Transverse colon (tissue), 4 donors: ENCODE data around the gene UBAC1. TPM values are rescaled to one million over a fixed set of nuclear protein-coding genes. Genes with fewer than 3 reads are reported as not detected.

Experiments used
- DNase-seq: peaks from one replicate; pipeline ENCODE4 v3.0.0-alpha.2; 2019
- H3K27ac ChIP-seq, 4 donors: fragments of 200-600 bp; sonication (generic); 2 replicates each; pipeline ENCODE4 v1.5.1; 2016 to 2018; ENCODE audit warnings: inconsistent platforms in 4 of 4
- H3K27me3 ChIP-seq: fragments of 200-600 bp; sonication (generic); 2 replicates; pipeline ENCODE4 v1.5.1; 2017; ENCODE audit warnings: inconsistent platforms
- H3K36me3 ChIP-seq, 4 donors: fragments of 200-600 bp; sonication (generic); 2 replicates each; pipeline ENCODE4 v1.5.1; 2017 to 2019; ENCODE audit warnings: inconsistent platforms in 4 of 4
- H3K4me1 ChIP-seq, 4 donors: fragments of 200-600 bp; sonication (generic); 2 replicates each; pipeline ENCODE4 v1.5.1; 2017 to 2020; ENCODE audit warnings: inconsistent platforms in 4 of 4
- H3K4me3 ChIP-seq, 4 donors: fragments of 200-600 bp; sonication (generic); 1 replicate in 1 of 4; 2 replicates in 3 of 4; pipeline versions ENCODE4 v1.5.1 to v1.6.1; 2017 to 2019; ENCODE audit warnings: inconsistent platforms in 4 of 4
- H3K9me3 ChIP-seq, 2 donors: fragments of 200-600 bp; sonication (generic); 2 replicates each; pipeline ENCODE4 v1.5.1; 2017 to 2019; ENCODE audit warnings: inconsistent platforms in 2 of 2
- CTCF ChIP-seq, 5 experiments: fragments of 200-600 bp in 3 of 5; fragments of 450-650 bp in 2 of 5; sonication (generic) in 3 of 5; IDR thresholded peaks; 1 replicate in 2 of 5; 2 replicates in 3 of 5; pipeline ENCODE4 v1.5.1; 2016 to 2017; ENCODE audit warnings: antibody characterized with exemption in 5 of 5, inconsistent platforms in 3 of 5, mild to moderate bottlenecking in 2 of 5, moderate library complexity in 1 of 5
- EP300 ChIP-seq: sonication (generic); formaldehyde crosslinking; IDR thresholded peaks from one replicate; pipeline ENCODE4 v1.6.1; 2017; ENCODE audit warnings: antibody characterized with exemption, low read depth
- POLR2A ChIP-seq: fragments of 450-650 bp; IDR thresholded peaks from one replicate; pipeline ENCODE4 v1.6.1; 2016; ENCODE audit warnings: antibody characterized with exemption, mild to moderate bottlenecking, moderate library complexity
- POLR2AphosphoS5 ChIP-seq, 3 donors: sonication (generic); formaldehyde crosslinking; IDR thresholded peaks; one replicate each; pipeline ENCODE4 v1.6.1; 2016; ENCODE audit warnings: antibody characterized with exemption in 3 of 3
- WGBS, 2 donors: methylation state at CpG; one replicate each; pipeline ENCODE4 v1.1.5; 2018; ENCODE audit warnings: low coverage in 1 of 2; 5-methylcytosine and 5-hydroxymethylcytosine counted together
- in situ Hi-C, 4 donors: fragments of 200-750 bp; cut with MboI; loops; one replicate each; pipeline versions ENCODE4 v1.15.0 to v1.15.1; 2017; ENCODE audit warnings: low sequenced_read_pairs in 3 of 4, low pct_ligation_motif_present in 1 of 4, low pct_unique_long_range_greater_than_20kb in 1 of 4
- intact Hi-C: fragments of 100-400 bp; cut with DNase I; formaldehyde crosslinking; loops from one replicate; pipeline ENCODE4 v1.15.1; 2023; ENCODE audit warnings: low total_unique reads
- total RNA-seq, 4 donors: library from RNA; depleted of rRNA; stranded (reverse); fragments of >200 nt; gene quantifications; one replicate each; pipeline ENCODE4 v1.1.0, GENCODE V29; 2016

The UBAC1 gene
- total RNA-seq, 4 donors from 2014 or later = 42.6 to 91.9 (median 62.9) TPM

GRCh38 chr9:135889564-135890189, 71.5 kb downstream of the UBAC1 start:
- 83 to 93% methylated on average over 2 to 19 of the region's 19 CpGs for WGBS, 2 donors
- no peak for DNase-seq
- Histone ChIP-seq H3K27ac (no peak overlapping the region), H3K4me1 (peaks cover 0 to 50% (median 11%) of the 10 kb centered on the region in 4 donors), H3K9me3 (no peaks in the 10 kb centered on the region), H3K27me3 (no peaks in the 10 kb centered on the region), H3K4me3 (no peak overlapping the region), H3K36me3 (no peaks in the 10 kb centered on the region)
- TF ChIP-seq EP300 = no peak
- no peak for TF ChIP-seq CTCF (IDR thresholded peaks at IDR 0.05)
- in situ Hi-C loops (no loop called here), intact Hi-C loops (no loop called here)

GRCh38 chr9:135888766-135889394, 72.3 kb downstream of the UBAC1 start:
- Histone ChIP-seq H3K36me3 (no peaks in the 10 kb centered on the region), H3K4me1 (peaks cover 0 to 52% (median 11%) of the 10 kb centered on the region in 4 donors), H3K4me3 (no peak overlapping the region), H3K27me3 (no peaks in the 10 kb centered on the region), H3K9me3 (no peaks in the 10 kb centered on the region), H3K27ac (no peak overlapping the region)
- intact Hi-C loops (no loop called here), in situ Hi-C loops (no loop called here)
- 85 to 86% methylated on average over 7 to 11 of the region's 13 CpGs for whole genome bisulfite sequencing, 2 donors
- no peak for TF ChIP-seq EP300
- TF ChIP-seq POLR2AphosphoS5 (IDR thresholded peaks at IDR 0.05) = no peak
- no peak for TF ChIP-seq POLR2A
- no peak for TF ChIP-seq CTCF (IDR thresholded peaks at IDR 0.05)
- no peak for DNase-seq

- Histone ChIP-seq H3K36me3 (no peaks in the 10 kb centered on the region), H3K27me3 (no peaks in the 10 kb centered on the region), H3K4me1 (peaks cover 0 to 52% (median 11%) of the 10 kb centered on the region in 4 donors), H3K4me3 (no peak overlapping the region), H3K27ac (no peak overlapping the region), H3K9me3 (no peaks in the 10 kb centered on the region)
- DNase-seq = no peak
- WGBS, 2 donors = 84% methylated on average over 22 of the region's 22 CpGs; no CpG with 5 or more reads in 1 of the 2 donors
- in situ Hi-C loops = no loop called here
- intact Hi-C loops = no loop called here
- no peak for TF ChIP-seq POLR2AphosphoS5 (IDR thresholded peaks at IDR 0.05)
- TF ChIP-seq CTCF (IDR thresholded peaks at IDR 0.05) = no peak
- TF ChIP-seq POLR2A = no peak
- TF ChIP-seq EP300 = no peak
Observed at GRCh38 chr9:135888126-135888765, 72.9 kb downstream of the UBAC1 start.

GRCh38 chr9:135887585-135888050, 73.6 kb downstream of the UBAC1 start:
- DNase-seq = no peak
- H3K36me3 ChIP-seq = no peaks in the 10 kb centered on the region
- intact Hi-C loops = no loop called here
- TF ChIP-seq POLR2A = no peak
- TF ChIP-seq EP300 = no peak
- TF ChIP-seq POLR2AphosphoS5 (IDR thresholded peaks at IDR 0.05) = no peak
- no peak for TF ChIP-seq CTCF (IDR thresholded peaks at IDR 0.05)
- in situ Hi-C loops = no loop called here
- H3K9me3 ChIP-seq = no peaks in the 10 kb centered on the region
- no peak overlapping the region for H3K27ac ChIP-seq
- H3K4me1 ChIP-seq = peaks cover 0 to 52% (median 11%) of the 10 kb centered on the region in 4 donors
- no peak overlapping the region for H3K4me3 ChIP-seq
- no peaks in the 10 kb centered on the region for H3K27me3 ChIP-seq
- 61 to 80% methylated on average over 1 to 12 of the region's 12 CpGs for WGBS, 2 donors
